NCI-H2227 treated with DMSO at 0.1 percent for 48 hours (cell line): Measurements from ENCODE around the gene XRCC2.

ENCODE experiments used
- DNase-seq: peaks from one replicate; lab custom pipeline; 2025; lab: John Stamatoyannopoulos, UW

Gene XRCC2

DNA sequence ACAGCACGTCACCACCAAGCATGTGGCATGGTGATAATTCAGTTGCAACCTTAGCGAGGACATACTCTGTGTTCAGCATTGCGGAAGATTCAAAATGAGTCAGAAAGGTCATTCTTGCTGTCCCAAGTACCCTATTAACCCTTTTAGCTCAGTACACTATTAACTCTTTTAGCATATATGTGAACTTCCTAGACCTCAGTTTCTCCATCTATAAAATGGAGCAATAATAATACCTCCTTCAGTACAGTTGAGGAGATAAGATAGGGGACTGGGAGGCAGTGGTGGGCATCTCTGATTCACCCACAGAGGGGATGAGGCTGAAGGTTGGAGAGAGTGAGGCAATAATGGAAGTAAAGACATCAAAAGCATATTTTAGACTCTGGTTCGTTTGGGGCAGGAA, 67.3 kb downstream of the XRCC2 start:
- no peak for DNase-seq

DNA sequence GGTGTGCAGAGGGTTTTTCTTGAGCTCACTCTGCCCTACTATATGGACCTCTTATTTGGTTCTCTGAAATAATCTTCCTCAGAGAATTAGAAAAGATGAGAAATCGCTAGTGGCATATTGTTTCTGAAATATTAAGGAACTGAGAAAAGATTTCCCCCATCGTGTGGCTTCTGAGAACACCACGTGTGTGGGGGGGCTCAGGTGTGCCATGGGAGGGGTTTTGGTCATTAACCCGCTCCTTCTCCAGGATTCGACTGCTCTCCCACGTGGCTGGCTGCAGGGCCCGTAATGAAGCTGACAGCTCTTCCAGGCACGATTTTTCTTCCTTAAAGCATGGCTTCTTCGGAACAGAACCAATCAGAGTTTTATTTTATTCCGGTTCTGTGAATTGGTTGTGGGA, 67.7 kb downstream of the XRCC2 start:
- DNase-seq: no peak

DNA sequence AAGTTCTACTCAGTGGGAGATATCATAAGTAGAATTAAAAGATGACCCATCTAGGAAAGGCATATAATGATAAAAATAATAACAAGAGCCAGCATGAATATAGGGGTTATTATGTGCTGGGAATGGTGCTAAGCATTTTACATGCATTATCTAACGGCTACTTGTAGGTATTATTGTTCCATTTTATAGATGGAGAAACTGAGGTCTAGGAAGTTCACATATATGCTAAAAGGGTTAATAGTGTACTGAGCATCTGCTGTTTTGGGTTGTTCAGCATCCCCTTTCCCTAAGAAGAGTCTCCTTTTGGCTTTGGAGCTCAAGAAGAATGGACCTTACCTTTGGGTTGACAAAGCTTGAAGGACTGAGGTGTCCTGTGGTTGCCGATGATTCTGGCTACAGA, 68.9 kb downstream of the XRCC2 start:
- DNase-seq: no peak

DNA sequence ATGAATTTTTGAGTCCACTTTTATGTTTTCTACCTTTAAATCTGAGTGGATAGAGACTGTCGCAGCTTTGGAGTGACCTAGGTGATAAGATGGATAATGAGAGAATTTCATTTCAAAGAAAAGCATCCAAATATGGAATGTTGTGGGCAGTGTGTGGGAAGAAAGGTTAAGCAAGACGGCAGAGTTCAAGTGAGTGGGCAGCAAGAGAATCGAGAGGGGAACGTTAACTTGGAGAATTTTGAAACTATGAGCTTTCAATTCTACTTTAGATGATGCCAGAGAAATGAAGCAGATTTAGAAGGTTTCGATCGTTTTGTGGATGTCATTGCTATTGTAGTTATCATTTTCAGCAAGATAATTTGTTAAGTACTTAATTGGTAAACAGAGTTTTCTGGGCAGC, 73.0 kb downstream of the XRCC2 start:
- DNase-seq: no peak

DNA sequence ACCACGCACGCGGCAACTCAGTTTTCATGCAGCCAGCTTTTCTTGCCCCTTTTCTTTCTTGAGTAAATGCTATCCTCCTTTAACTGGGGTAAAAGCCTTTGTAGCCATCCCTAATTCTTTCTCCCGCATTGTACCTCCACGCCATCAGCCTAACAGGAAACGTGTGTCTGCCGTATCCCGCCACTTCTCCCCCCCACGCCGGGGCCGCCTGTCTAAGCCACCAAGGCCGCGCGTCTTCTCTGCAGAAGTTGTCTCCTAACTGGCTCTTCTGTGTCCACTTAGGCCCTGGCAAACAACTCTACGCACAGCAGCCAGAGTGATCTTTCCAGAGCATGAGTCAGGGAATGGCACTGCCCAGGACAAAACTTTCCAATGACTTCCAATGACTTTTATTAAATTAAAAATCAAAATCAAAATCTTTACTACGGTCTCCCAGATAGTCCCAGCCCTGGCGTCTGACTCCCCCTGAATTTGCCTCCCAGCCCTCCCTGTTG, 74.6 kb downstream of the XRCC2 start:
- DNase-seq: no peak

DNA sequence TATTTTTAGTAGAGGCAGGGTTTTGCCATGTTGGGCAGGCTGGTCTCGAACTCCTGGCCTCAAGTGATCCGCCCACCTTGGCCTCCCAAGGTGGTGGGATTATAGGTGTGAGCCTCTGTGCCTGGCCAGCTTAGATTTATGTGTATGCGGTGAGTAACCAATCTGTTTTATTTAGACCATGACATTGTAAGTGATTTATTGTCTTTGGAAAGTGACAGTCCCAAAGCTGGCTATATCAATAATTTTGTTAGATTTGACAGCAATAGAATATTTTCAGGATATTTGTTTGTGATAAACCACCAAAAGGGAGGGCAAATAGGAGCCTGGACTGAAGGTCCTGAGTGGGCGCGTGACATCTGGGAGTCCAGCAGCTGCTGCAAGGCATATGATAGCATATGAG, 75.7 kb downstream of the XRCC2 start:
- DNase-seq: no peak

DNA sequence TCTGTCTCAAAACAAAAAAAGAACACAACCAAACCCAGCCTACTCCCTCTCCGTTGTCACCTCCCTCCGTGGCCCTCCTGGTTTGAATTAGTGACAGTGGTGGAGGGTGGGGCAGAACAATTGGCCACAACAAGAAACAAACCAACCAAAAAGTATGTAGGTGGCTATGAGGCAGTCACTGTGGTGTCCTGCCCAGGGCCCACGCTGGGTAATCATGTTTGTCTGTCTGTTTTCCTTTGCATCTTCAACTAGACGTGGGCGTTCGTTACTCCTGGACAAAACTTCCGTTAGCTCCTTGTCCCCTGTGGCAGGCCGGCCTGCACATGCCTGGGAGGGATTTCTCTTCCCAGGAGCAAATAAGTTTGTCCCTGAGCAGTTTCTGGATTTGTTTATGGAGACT, 78.4 kb downstream of the XRCC2 start:
- no peak for DNase-seq

DNA sequence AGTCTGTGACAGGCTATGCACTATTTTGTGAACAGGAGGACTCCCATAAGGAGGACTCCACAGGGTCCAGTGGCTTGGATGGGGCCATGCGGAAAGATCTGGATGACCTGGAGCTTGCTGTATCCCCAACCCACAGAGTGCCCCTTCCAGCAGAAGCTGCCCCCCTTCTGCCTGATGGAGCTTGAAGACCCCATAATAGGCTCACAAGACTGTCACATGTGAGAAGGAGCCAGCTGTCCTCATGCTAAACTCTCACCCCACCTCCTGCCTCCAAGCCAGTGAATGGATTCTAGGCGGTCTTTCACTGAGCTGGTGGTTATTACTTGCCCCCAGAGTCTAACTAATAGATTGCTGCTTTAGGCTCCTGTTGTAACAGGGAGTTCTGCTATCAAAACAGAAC, 79.1 kb downstream of the XRCC2 start:
- no peak for DNase-seq
